IMR-90 (cell line): ENCODE data around the gene GTPBP10. TPM values are rescaled to one million over a fixed set of nuclear protein-coding genes. Genes with fewer than 3 reads are reported as not detected.

Experiments used
- ATAC-seq: fragments of 200-7000 bp; cut with Tn5 transposase; 2 replicates; pipeline ENCODE4 v1.9.1; 2020; ENCODE audit warnings: low read depth, mild to moderate bottlenecking, moderate library complexity
- BruUV-seq: library from RNA; stranded (reverse); fragments of 400-500 nt; replicated peaks from 2 replicates; lab custom pipeline; 2021; lab: Mats Ljungman, UMichigan
- CTCF ChIA-PET: fragments of 300-600 bp; formaldehyde crosslinking; extraction: SDS; loops from one replicate; lab custom pipeline; 2021; ENCODE audit warnings: antibody characterized with exemption; lab: Yijun Ruan, JAX
- POLR2A ChIA-PET: fragments of 300-600 bp; sonication (Branson Sonifier 250); formaldehyde crosslinking; loops from one replicate; lab custom pipeline; 2022; ENCODE audit warnings: antibody characterized with exemption; ENCODE audit not compliant: unreplicated experiment; lab: Charles Lee
- DNase-seq: peaks from one replicate; pipeline ENCODE4 v3.0.0; 2013
- H2AFZ ChIP-seq: replicated peaks from 2 replicates; pipeline ENCODE3; 2013; ENCODE audit warnings: low read length, mild to moderate bottlenecking; ENCODE audit not compliant: poor library complexity
- H2AK5ac ChIP-seq: 2 replicates; pipeline ENCODE4 v1.6.1; 2013; ENCODE audit warnings: low read depth, low read length, inconsistent platforms
- H2AK9ac ChIP-seq: replicated peaks from 2 replicates; pipeline ENCODE3; 2013; ENCODE audit warnings: mild to moderate bottlenecking, low read depth, low read length, moderate library complexity; ENCODE audit not compliant: poor library complexity
- H2BK120ac ChIP-seq: 2 replicates; pipeline ENCODE4 v1.6.1; 2013; ENCODE audit warnings: low read depth, low read length, inconsistent platforms
- H2BK15ac ChIP-seq: 3 replicates; pipeline ENCODE4 v1.6.1; 2013; ENCODE audit warnings: low read depth, low read length, inconsistent platforms
- H2BK20ac ChIP-seq: 2 replicates; pipeline ENCODE4 v1.6.1; 2013; ENCODE audit warnings: low read depth, mild to moderate bottlenecking, inconsistent platforms, low read length, moderate library complexity
- H2BK5ac ChIP-seq: 2 replicates; pipeline ENCODE4 v1.6.1; 2013; ENCODE audit warnings: mild to moderate bottlenecking, low read depth, low read length, inconsistent platforms; ENCODE audit not compliant: poor library complexity, severe bottlenecking
- H3K14ac ChIP-seq: replicated peaks from 2 replicates; pipeline ENCODE4 v1.6.1; 2013; ENCODE audit warnings: low read depth, low read length, inconsistent platforms
- H3K18ac ChIP-seq: 2 replicates; pipeline ENCODE4 v1.6.1; 2013; ENCODE audit warnings: low read depth, low read length, control low read depth
- H3K23ac ChIP-seq: 2 replicates; pipeline ENCODE4 v1.6.1; 2013; ENCODE audit warnings: low read depth, low read length, inconsistent platforms
- H3K27ac ChIP-seq: 2 replicates; pipeline ENCODE4 v1.5.1; 2013; ENCODE audit warnings: mild to moderate bottlenecking, control low read depth, low read length; ENCODE audit not compliant: insufficient read depth
- H3K27me3 ChIP-seq: 2 replicates; pipeline ENCODE4 v1.6.1; 2013; ENCODE audit warnings: low read length; ENCODE audit not compliant: control insufficient read depth, insufficient read depth
- H3K36me3 ChIP-seq: 2 replicates; pipeline ENCODE4 v1.6.1; 2013; ENCODE audit warnings: low read length, mixed read lengths; ENCODE audit not compliant: control insufficient read depth, insufficient read depth
- H3K4ac ChIP-seq: 2 replicates; pipeline ENCODE4 v1.6.1; 2013; ENCODE audit warnings: low read depth, low read length, inconsistent platforms
- H3K4me1 ChIP-seq: 2 replicates; pipeline ENCODE4 v1.6.1; 2013; ENCODE audit warnings: low read length, mixed read lengths; ENCODE audit not compliant: control insufficient read depth, insufficient read depth
- H3K4me2 ChIP-seq: 2 replicates; pipeline ENCODE4 v1.6.1; 2013; ENCODE audit warnings: low read depth, mild to moderate bottlenecking, control low read depth, low read length, moderate library complexity
- H3K4me3 ChIP-seq: 2 replicates; pipeline ENCODE4 v1.5.1; 2013; ENCODE audit warnings: low read depth, mild to moderate bottlenecking, control low read depth, low read length, moderate library complexity; ENCODE audit not compliant: insufficient read depth
- H3K56ac ChIP-seq: 2 replicates; pipeline ENCODE4 v1.6.1; 2013; ENCODE audit warnings: low read length, inconsistent platforms; ENCODE audit not compliant: insufficient read depth; ENCODE audit errors: extremely low read depth
- H3K79me1 ChIP-seq, 2 experiments: 2 replicates each; pipeline ENCODE4 v1.6.1; 2013; ENCODE audit warnings: low read length in 2 of 2, inconsistent platforms in 1 of 2, low read depth in 1 of 2
- H3K9ac ChIP-seq: 2 replicates; pipeline ENCODE4 v1.6.1; 2013; ENCODE audit warnings: low read depth, low read length, control low read depth
- H3K9me1 ChIP-seq: 2 replicates; pipeline ENCODE4 v1.6.1; 2013; ENCODE audit warnings: low read length, inconsistent platforms; ENCODE audit not compliant: insufficient read depth
- H3K9me3 ChIP-seq: 2 replicates; pipeline ENCODE4 v1.6.1; 2013; ENCODE audit warnings: low read length; ENCODE audit not compliant: control insufficient read depth, insufficient read depth
- H4K20me1 ChIP-seq: 2 replicates; pipeline ENCODE4 v1.6.1; 2013; ENCODE audit warnings: low read length, inconsistent platforms; ENCODE audit not compliant: insufficient read depth
- H4K5ac ChIP-seq: 2 replicates; pipeline ENCODE4 v1.6.1; 2013; ENCODE audit warnings: mild to moderate bottlenecking, low read depth, low read length, control low read depth
- H4K8ac ChIP-seq, 2 experiments: 2 replicates each; pipeline ENCODE4 v1.6.1; 2013; ENCODE audit warnings: low read depth in 2 of 2, low read length in 2 of 2, control low read depth in 1 of 2, inconsistent platforms in 1 of 2
- H4K91ac ChIP-seq: 2 replicates; pipeline ENCODE4 v1.6.1; 2013; ENCODE audit warnings: low read depth, low read length, inconsistent platforms; ENCODE audit not compliant: insufficient read depth
- BHLHE40 ChIP-seq: fragments of 150-350 bp; IDR thresholded peaks from 2 replicates; pipeline ENCODE4 v1.6.1; 2016; ENCODE audit warnings: mild to moderate bottlenecking, low read depth, low read length
- CHD1 ChIP-seq: IDR thresholded peaks from 2 replicates; pipeline ENCODE4 v1.6.1; 2012; ENCODE audit warnings: low read depth, low read length, improper control_type of control experiment
- MAFK ChIP-seq: IDR thresholded peaks from 2 replicates; pipeline ENCODE4 v1.6.1; 2012; ENCODE audit warnings: low read depth, low read length, improper control_type of control experiment
- MAZ ChIP-seq: IDR thresholded peaks from 2 replicates; pipeline ENCODE4 v1.6.1; 2012; ENCODE audit warnings: low read depth, mild to moderate bottlenecking, low read length, improper control_type of control experiment, moderate library complexity, borderline replicate concordance
- MXI1 ChIP-seq: IDR thresholded peaks from 2 replicates; pipeline ENCODE4 v1.6.1; 2012; ENCODE audit warnings: low read depth, mild to moderate bottlenecking, low read length, moderate library complexity, borderline replicate concordance
- NFE2L2 ChIP-seq: fragments of 150-350 bp; IDR thresholded peaks from 2 replicates; pipeline ENCODE4 v1.6.1; 2016; ENCODE audit warnings: low read depth, mild to moderate bottlenecking, low read length
- POLR2A ChIP-seq: IDR thresholded peaks from 2 replicates; pipeline ENCODE4 v1.6.1; 2012; ENCODE audit warnings: mild to moderate bottlenecking, low read depth, low read length
- RCOR1 ChIP-seq: IDR thresholded peaks from 2 replicates; pipeline ENCODE4 v1.6.1; 2012; ENCODE audit warnings: mild to moderate bottlenecking, low read length, improper control_type of control experiment; ENCODE audit not compliant: insufficient replicate concordance
- RFX5 ChIP-seq: IDR thresholded peaks from 2 replicates; pipeline ENCODE4 v1.8.0; 2012; ENCODE audit warnings: low read depth, mild to moderate bottlenecking, low read length, moderate library complexity
- SMC3 ChIP-seq: fragments of 150-350 bp; IDR thresholded peaks from 2 replicates; pipeline ENCODE4 v1.6.1; 2016; ENCODE audit warnings: low read depth, mild to moderate bottlenecking, antibody characterized with exemption, low read length, moderate library complexity
- WGBS, 2 experiments: methylation state at CpG; one replicate each; pipeline versions ENCODE4 v1.1.5 to v1.1.7; 2013; ENCODE audit warnings: missing lambda C conversion rate in 2 of 2; ENCODE audit not compliant: insufficient read length in 1 of 2; ENCODE audit errors: extremely low coverage in 2 of 2; 5-methylcytosine and 5-hydroxymethylcytosine counted together
- dilution Hi-C: fragments of 300-500 bp; cut with HindIII; formaldehyde crosslinking; loops from one replicate; pipeline ENCODE4 v1.14.3; 2018; ENCODE audit warnings: low sequenced_read_pairs; ENCODE audit not compliant: unreplicated experiment
- in situ Hi-C: fragments of 300-500 bp; cut with MboI; formaldehyde crosslinking; loops from 3 replicates; pipeline ENCODE4 v1.14.3; 2019; ENCODE audit warnings: low sequenced_read_pairs, inconsistent platforms, mixed read lengths
- intact Hi-C: fragments of 100-400 bp; cut with micrococcal nuclease; formaldehyde crosslinking; loops from 2 replicates; pipeline ENCODE4 v1.10.0; 2022
- polyA plus RNA-seq, 3 experiments: library from polyadenylated mRNA; depleted of rRNA; stranded (reverse); fragments of >200 nt; gene quantifications; 2 replicates each; pipeline ENCODE4 v1.2.3, GENCODE V29; 2012; ENCODE audit warnings: low replicate concordance in 1 of 3
- total RNA-seq: library from RNA; depleted of rRNA; stranded (reverse); fragments of >200 nt; gene quantifications from 2 replicates; pipeline ENCODE4 v1.2.3, GENCODE V29; 2012

GTPBP10 gene
- total and polyA plus RNA-seq, 2 of the 4 experiments (the other 2 are of a cell fraction) = 11.5 to 12.8 TPM

DNA sequence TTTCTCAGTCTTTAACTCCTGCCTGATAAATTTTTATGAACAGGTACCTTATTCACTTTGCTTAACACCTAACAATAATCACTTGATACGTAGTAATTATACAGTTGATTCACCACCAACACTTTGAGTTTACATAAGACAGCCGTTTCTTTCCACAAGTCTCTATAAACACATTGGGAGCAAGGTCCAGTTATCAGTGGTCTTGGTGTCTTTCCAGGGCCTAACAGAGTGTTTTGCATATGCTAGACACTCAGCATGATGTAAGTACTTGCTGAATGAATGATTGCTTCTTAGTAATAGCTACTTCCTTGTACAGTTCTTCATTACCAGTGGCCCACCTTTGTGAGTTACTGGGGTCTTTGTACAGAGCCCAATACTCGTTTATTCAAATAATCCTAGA, 63.2 kb downstream of the GTPBP10 start:
- Histone ChIP-seq H4K20me1 (peaks cover 11% of the 10 kb centered on the region; the same call in 1 of the 2 replicates), H3K18ac (no peak overlapping the region), H3K4ac (no peak overlapping the region), H4K91ac (no peak overlapping the region), H3K56ac (no peak overlapping the region), H3K14ac (no peak overlapping the region), H2AK5ac (no peak overlapping the region), H3K9me3 (no peaks in the 10 kb centered on the region), H2BK15ac (no peak overlapping the region), H2BK120ac (no peak overlapping the region), H3K4me2 (no peak overlapping the region), H3K79me1 (peaks cover 24 to 36% of the 10 kb centered on the region in 2 experiments), H3K9me1 (peaks cover 4% of the 10 kb centered on the region; the same call in 1 of the 2 replicates), H3K36me3 (peaks cover 28% of the 10 kb centered on the region), H3K9ac (no peak overlapping the region), H4K8ac (no peak overlapping the region), H2AK9ac (no peak overlapping the region), H4K5ac (no peak overlapping the region), H3K4me3 (no peak overlapping the region), H2AFZ (no peak overlapping the region), H2BK20ac (no peak overlapping the region), H2BK5ac (no peak overlapping the region), H3K27me3 (no peaks in the 10 kb centered on the region), H3K27ac (no peak overlapping the region), H3K4me1 (no peaks in the 10 kb centered on the region), H3K23ac (no peak overlapping the region)
- dilution Hi-C loops (no loop called here), in situ Hi-C loops (no loop called here), intact Hi-C loops (no loop called here)
- POLR2A ChIA-PET = no interaction called here
- CTCF ChIA-PET = interaction anchor here (0.7 kb wide), 1 partner anchor 97 kb away, joined by 3 read pairs; no protein-coding TSS in a partner anchor
- BruUV-seq = no TSS peak
- ATAC-seq = no peak
- no CpG with 5 or more reads among the region's 3 CpGs for WGBS, 2 experiments
- DNase-seq = no peak
- no peak for TF ChIP-seq RFX5
- TF ChIP-seq SMC3 = no peak
- TF ChIP-seq NFE2L2 = no peak
- no peak for TF ChIP-seq CHD1
- TF ChIP-seq MXI1 = no peak
- TF ChIP-seq MAZ = no peak
- no peak for TF ChIP-seq BHLHE40
- no peak for TF ChIP-seq POLR2A
- TF ChIP-seq MAFK = no peak
- TF ChIP-seq RCOR1 = no peak
